NT2/D1 (cell line): ENCODE results near the gene CYP2S1.
"Not testable (repeated sequence)": the region's sequence is repeated elsewhere in the genome, so short reads cannot be mapped to it uniquely, and the experiment has no call there.

ENCODE experiments used
- DNase-seq: peaks from one replicate; pipeline ENCODE4 v3.0.0-alpha.2; 2011; ENCODE audit warnings: low read depth, low spot score
- H3K27me3 ChIP-seq: 2 replicates; pipeline ENCODE4 v1.6.0; 2011; ENCODE audit warnings: mild to moderate bottlenecking; ENCODE audit not compliant: insufficient read length, insufficient read depth
- H3K36me3 ChIP-seq: 2 replicates; pipeline ENCODE4 v1.6.1; 2011; ENCODE audit warnings: mild to moderate bottlenecking, low read length, mixed read lengths; ENCODE audit not compliant: insufficient read depth, insufficient read length
- H3K4me1 ChIP-seq: 2 replicates; pipeline ENCODE4 v1.5.1; 2011; ENCODE audit not compliant: insufficient read depth, insufficient read length
- H3K4me3 ChIP-seq: 2 replicates; pipeline ENCODE4 v1.5.1; 2011; ENCODE audit warnings: low read depth; ENCODE audit not compliant: insufficient read length
- H3K9ac ChIP-seq: 2 replicates; pipeline ENCODE4 v1.6.0; 2011; ENCODE audit warnings: low read depth; ENCODE audit not compliant: insufficient read length
- H3K9me3 ChIP-seq: 2 replicates; pipeline ENCODE4 v1.5.1; 2011; ENCODE audit warnings: mild to moderate bottlenecking, low read length; ENCODE audit not compliant: insufficient read depth
- SUZ12 ChIP-seq: IDR thresholded peaks from 2 replicates; pipeline ENCODE4 v1.6.1; 2011; ENCODE audit not compliant: insufficient read length, insufficient read depth; ENCODE audit errors: extremely low read depth
- YY1 ChIP-seq: IDR thresholded peaks from 2 replicates; pipeline ENCODE4 v1.6.1; 2011; ENCODE audit not compliant: insufficient read length, insufficient read depth
- ZNF274 ChIP-seq: IDR thresholded peaks from 2 replicates; pipeline ENCODE4 v1.6.1; 2011; ENCODE audit warnings: mild to moderate bottlenecking, low read depth, low read length

Gene CYP2S1

GRCh38 chr19:41161903-41162302, 31.1 kb upstream of the CYP2S1 start:
- H3K4me1 ChIP-seq, result peaks cover 4% of the 10 kb centered on the region
- H3K4me3 ChIP-seq, result no peak overlapping the region
- DNase-seq, result no peak
- TF ChIP-seq YY1 (no peak), ZNF274 (no peak), SUZ12 (no peak)
- peaks cover 6% of the 10 kb centered on the region; the same call in 1 of the 2 replicates for H3K9me3 ChIP-seq
- H3K27me3 ChIP-seq, result no peaks in the 10 kb centered on the region
- no peak overlapping the region for H3K9ac ChIP-seq
- peaks cover 36% of the 10 kb centered on the region for H3K36me3 ChIP-seq

GRCh38 chr19:41166944-41167804, 25.8 kb upstream of the CYP2S1 start:
- Histone ChIP-seq H3K9me3 (no peaks in the 10 kb centered on the region), H3K27me3 (no peaks in the 10 kb centered on the region), H3K36me3 (peaks cover 53% of the 10 kb centered on the region), H3K9ac (no peak overlapping the region), H3K4me3 (no peak overlapping the region), H3K4me1 (no peaks in the 10 kb centered on the region)
- TF ChIP-seq YY1 (no peak), SUZ12 (no peak), ZNF274 (no peak)
- DNase-seq, result no peak

- DNase-seq, result no peak
- H3K27me3 ChIP-seq, result no peaks in the 10 kb centered on the region
- H3K4me1 ChIP-seq, result peaks cover 11% of the 10 kb centered on the region
- no peak overlapping the region for H3K4me3 ChIP-seq
- no peaks in the 10 kb centered on the region for H3K9me3 ChIP-seq
- no peak for TF ChIP-seq ZNF274
- TF ChIP-seq SUZ12, result no peak
- no peak for TF ChIP-seq YY1
- H3K36me3 ChIP-seq, result peaks cover 53% of the 10 kb centered on the region
- no peak overlapping the region for H3K9ac ChIP-seq
Measured at GRCh38 chr19:41172297-41173164, 20.5 kb upstream of the CYP2S1 start.

- no peak for DNase-seq
- no peak for TF ChIP-seq YY1
- TF ChIP-seq ZNF274, result no peak
- TF ChIP-seq SUZ12, result no peak
- H3K9me3 ChIP-seq, result peaks cover 5% of the 10 kb centered on the region; the same call in 1 of the 2 replicates
- no peaks in the 10 kb centered on the region for H3K27me3 ChIP-seq
- H3K36me3 ChIP-seq, result peaks cover 37% of the 10 kb centered on the region
- peak overlapping the region; percentile 57 for H3K9ac ChIP-seq
- peaks cover 11% of the 10 kb centered on the region for H3K4me1 ChIP-seq
- H3K4me3 ChIP-seq, result peak overlapping the region; percentile 85
Measured at GRCh38 chr19:41174297-41174928, 18.6 kb upstream of the CYP2S1 start.

GRCh38 chr19:41175801-41176777, 16.9 kb upstream of the CYP2S1 start:
- peaks cover 5% of the 10 kb centered on the region; the same call in 1 of the 2 replicates for H3K9me3 ChIP-seq
- peak overlapping the region; percentile 91 for H3K9ac ChIP-seq
- H3K36me3 ChIP-seq, result peaks cover 29% of the 10 kb centered on the region
- peaks cover 11% of the 10 kb centered on the region for H3K4me1 ChIP-seq
- TF ChIP-seq SUZ12 (no peak), ZNF274 (no peak), YY1 (no peak)
- no peaks in the 10 kb centered on the region for H3K27me3 ChIP-seq
- peak; percentile 88 for DNase-seq
- peak overlapping the region; percentile 85 for H3K4me3 ChIP-seq

- not testable (repeated sequence) for DNase-seq, H3K4me1 ChIP-seq, H3K9me3 ChIP-seq, H3K4me3 ChIP-seq, H3K36me3 ChIP-seq, H3K27me3 ChIP-seq, H3K9ac ChIP-seq
Measured at GRCh38 chr19:41180173-41180572, 12.8 kb upstream of the CYP2S1 start.
